Omental fat pad (tissue), 4 donors: ENCODE data around the gene SPINK1. TPM values are rescaled to one million over a fixed set of nuclear protein-coding genes. Genes with fewer than 3 reads are reported as not detected.

ENCODE experiments used
- ATAC-seq: fragments of 150-250 bp; one replicate; pipeline ENCODE4 v1.9.1; 2016; ENCODE audit warnings: mild to moderate bottlenecking, moderate library complexity; ENCODE audit not compliant: low FRiP score
- DNase-seq: peaks from one replicate; pipeline ENCODE4 v3.0.0-alpha.2; 2019; ENCODE audit warnings: low spot score
- CTCF ChIP-seq, 3 donors: fragments of 450-650 bp; IDR thresholded peaks; one replicate each; pipeline ENCODE4 v1.5.1; 2016 to 2017; ENCODE audit warnings: antibody characterized with exemption in 3 of 3, mild to moderate bottlenecking in 3 of 3, moderate library complexity in 2 of 3
- total RNA-seq, 4 donors: library from RNA; depleted of rRNA; stranded (reverse); fragments of >200 nt; gene quantifications; one replicate each; pipeline ENCODE4 v1.1.0, GENCODE V29; 2016

Gene SPINK1
- total RNA-seq, 4 donors from 2014 or later = not detected

DNA sequence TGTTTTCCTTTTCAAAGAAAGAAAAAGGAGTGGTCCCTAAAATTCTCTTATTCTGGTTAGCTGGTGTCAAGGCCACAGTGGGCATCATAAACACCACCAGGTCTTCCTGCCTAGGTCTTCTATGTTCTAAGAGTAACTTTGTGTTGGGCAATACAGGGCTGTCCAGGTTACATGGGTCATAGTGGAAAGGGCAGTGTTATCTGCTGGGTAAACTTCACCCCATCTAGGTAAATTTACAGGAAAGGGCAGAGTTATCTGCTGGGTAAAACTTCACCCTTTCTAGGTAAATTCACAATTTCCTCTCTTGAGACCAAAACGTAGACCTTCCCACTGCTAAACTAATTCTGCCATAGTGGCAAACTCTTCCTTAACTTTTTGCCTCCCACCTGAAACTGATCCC is 30.0 kb downstream of the SPINK1 start:
- ATAC-seq (no peak), DNase-seq (no peak)
- no peak for TF ChIP-seq CTCF (IDR thresholded peaks at IDR 0.05)

- no peak for TF ChIP-seq CTCF (IDR thresholded peaks at IDR 0.05)
- ATAC-seq = no peak
- no peak for DNase-seq
Measured at GRCh38 chr5:147800491-147800890, 31.0 kb downstream of the SPINK1 start.

- DNase-seq (no peak), ATAC-seq (no peak)
- TF ChIP-seq CTCF (IDR thresholded peaks at IDR 0.05) = no peak
Measured at GRCh38 chr5:147796556-147797308, 34.7 kb downstream of the SPINK1 start.

- no peak for DNase-seq
Measured at GRCh38 chr5:147791181-147791580, 40.3 kb downstream of the SPINK1 start.

GRCh38 chr5:147789820-147790219 is 41.7 kb downstream of the SPINK1 start:
- TF ChIP-seq CTCF (IDR thresholded peaks at IDR 0.05) = no peak
- DNase-seq (no peak), ATAC-seq (no peak)

More at GRCh38 chr5:147791181-147791580, 40.3 kb downstream of the SPINK1 start:
- ATAC-seq = no peak
- TF ChIP-seq CTCF (IDR thresholded peaks at IDR 0.05) = no peak

GRCh38 chr5:147788023-147788422 is 43.4 kb downstream of the SPINK1 start:
- ATAC-seq (no peak), DNase-seq (no peak)
- no peak for TF ChIP-seq CTCF (IDR thresholded peaks at IDR 0.05)

- ATAC-seq = no peak
- TF ChIP-seq CTCF (IDR thresholded peaks at IDR 0.05) = no peak
- DNase-seq = no peak
Measured at GRCh38 chr5:147786142-147786541, 45.3 kb downstream of the SPINK1 start.
